Astrocyte (in vitro differentiated cells and primary cell): ENCODE data around the gene ZNF70. TPM values are rescaled to one million over a fixed set of nuclear protein-coding genes. Genes with fewer than 3 reads are reported as not detected.
A peak's percentile ranks its signal among the peaks of the same experiment; 100 is the strongest.

Experiments
- DNase-seq: peaks from one replicate; pipeline ENCODE4 v3.0.0-alpha.2; 2010; ENCODE audit warnings: low read depth
- FAIRE-seq: peaks from 2 replicates; lab custom pipeline; 2011; peaks lifted over from hg19 to GRCh38; lab: Jason Lieb, UNC
- H2AFZ ChIP-seq: 2 replicates; pipeline ENCODE4 v1.6.0; 2012; ENCODE audit warnings: low read depth, low read length, inconsistent platforms
- H3K27ac ChIP-seq: 2 replicates; pipeline ENCODE4 v1.5.1; 2011; ENCODE audit warnings: low read depth, low read length, inconsistent platforms
- H3K27me3 ChIP-seq: 2 replicates; pipeline ENCODE4 v1.6.0; 2011; ENCODE audit warnings: low read length, inconsistent platforms; ENCODE audit not compliant: insufficient read depth
- H3K36me3 ChIP-seq: 2 replicates; pipeline ENCODE4 v1.5.1; 2011; ENCODE audit warnings: low read length, inconsistent platforms; ENCODE audit not compliant: insufficient read depth
- H3K4me1 ChIP-seq: 2 replicates; pipeline ENCODE4 v1.5.1; 2011; ENCODE audit warnings: low read length, inconsistent platforms; ENCODE audit not compliant: insufficient read depth
- H3K4me2 ChIP-seq: 2 replicates; pipeline ENCODE4 v1.6.0; 2012; ENCODE audit warnings: low read length, inconsistent platforms
- H3K4me3 ChIP-seq: 2 replicates; pipeline ENCODE4 v1.5.1; 2011; ENCODE audit warnings: low read depth, mild to moderate bottlenecking, low read length, inconsistent platforms; ENCODE audit not compliant: insufficient read depth
- H3K79me2 ChIP-seq: 2 replicates; pipeline ENCODE4 v1.6.0; 2012; ENCODE audit warnings: mild to moderate bottlenecking, low read length, inconsistent platforms; ENCODE audit not compliant: insufficient read depth
- H3K9ac ChIP-seq: 2 replicates; pipeline ENCODE4 v1.6.0; 2012; ENCODE audit warnings: mild to moderate bottlenecking, low read length, inconsistent platforms
- H3K9me3 ChIP-seq: 2 replicates; pipeline ENCODE4 v1.5.1; 2012; ENCODE audit warnings: low read depth, mild to moderate bottlenecking, low read length, inconsistent platforms; ENCODE audit not compliant: insufficient read depth
- H4K20me1 ChIP-seq: 2 replicates; pipeline ENCODE4 v1.6.0; 2012; ENCODE audit warnings: low read length, inconsistent platforms; ENCODE audit not compliant: insufficient read depth
- H3K27ac Mint-ChIP-seq: one replicate; pipeline ENCODE4 v1.8.0; 2021; ENCODE audit warnings: mild to moderate bottlenecking, mixed read lengths; ENCODE audit not compliant: unreplicated experiment
- H3K27me3 Mint-ChIP-seq: one replicate; pipeline ENCODE4 v1.8.0; 2021; ENCODE audit warnings: low read depth, mixed read lengths; ENCODE audit not compliant: unreplicated experiment
- H3K36me3 Mint-ChIP-seq: one replicate; pipeline ENCODE4 v1.8.0; 2021; ENCODE audit warnings: low read depth, mixed read lengths; ENCODE audit not compliant: unreplicated experiment
- H3K4me1 Mint-ChIP-seq: one replicate; pipeline ENCODE4 v1.8.0; 2021; ENCODE audit warnings: low read depth, mixed read lengths; ENCODE audit not compliant: unreplicated experiment
- H3K4me3 Mint-ChIP-seq: one replicate; pipeline ENCODE4 v1.8.0; 2021; ENCODE audit warnings: mild to moderate bottlenecking, moderate library complexity, mixed read lengths; ENCODE audit not compliant: unreplicated experiment
- H3K9me3 Mint-ChIP-seq: one replicate; pipeline ENCODE4 v1.8.0; 2021; ENCODE audit warnings: mild to moderate bottlenecking, mixed read lengths; ENCODE audit not compliant: unreplicated experiment
- CTCF ChIP-seq: IDR thresholded peaks from 2 replicates; pipeline ENCODE4 v1.5.1; 2011; ENCODE audit warnings: low read depth, mild to moderate bottlenecking, inconsistent platforms, low read length, moderate library complexity; ENCODE audit not compliant: insufficient read depth
- EZH2 ChIP-seq: IDR thresholded peaks from 2 replicates; pipeline ENCODE4 v1.6.1; 2012; ENCODE audit warnings: mild to moderate bottlenecking, low read length, inconsistent platforms; ENCODE audit not compliant: insufficient read depth
- total RNA-seq: library from RNA; stranded (reverse); gene quantifications from 2 replicates; pipeline ENCODE4 v1.2.1, GENCODE V29; 2021

Gene ZNF70
- total RNA-seq, 1 donor from 2014 or later: 8.8 TPM

GRCh38 chr22:23773483-23774113 lies 22.7 kb upstream of the ZNF70 start:
- no peak overlapping the region for H2AFZ ChIP-seq
- H3K9me3 ChIP-seq: no peaks in the 10 kb centered on the region
- H3K27me3 ChIP-seq: no peaks in the 10 kb centered on the region
- FAIRE-seq: no peak
- no peak overlapping the region for H3K9ac ChIP-seq
- Mint-ChIP-seq H3K36me3 (no peaks in the 10 kb centered on the region), H3K27ac (peak overlapping the region; percentile 14), H3K4me1 (peaks cover 18% of the 10 kb centered on the region), H3K4me3 (peak overlapping the region; percentile 70), H3K27me3 (peaks cover 19% of the 10 kb centered on the region), H3K9me3 (no peaks in the 10 kb centered on the region)
- no peak overlapping the region for H3K27ac ChIP-seq
- H3K36me3 ChIP-seq: no peaks in the 10 kb centered on the region
- peak overlapping the region; percentile 83 for H3K4me2 ChIP-seq
- TF ChIP-seq EZH2: peak; percentile 35
- no peak for TF ChIP-seq CTCF
- peaks cover 3% of the 10 kb centered on the region for H4K20me1 ChIP-seq
- H3K4me1 ChIP-seq: peaks cover 7% of the 10 kb centered on the region
- DNase-seq: no peak
- no peaks in the 10 kb centered on the region for H3K79me2 ChIP-seq
- H3K4me3 ChIP-seq: no peak overlapping the region

- H3K9me3 Mint-ChIP-seq: no peaks in the 10 kb centered on the region
- H3K4me3 ChIP-seq: peak within 1 kb of the TSS; percentile 49
- no peak for DNase-seq
- peak within 1 kb of the TSS; percentile 87 for H2AFZ ChIP-seq
- no peaks in the 10 kb centered on the region for H3K9me3 ChIP-seq
- no peak within 1 kb of the TSS for H3K27ac ChIP-seq
- H3K4me1 Mint-ChIP-seq: peaks cover 18% of the 10 kb centered on the region
- H3K27me3 ChIP-seq: no peaks in the 10 kb centered on the region
- peaks cover 10% of the 10 kb centered on the region for H3K4me1 ChIP-seq
- no peaks in the 10 kb centered on the region for H3K79me2 ChIP-seq
- no peak for TF ChIP-seq EZH2
- TF ChIP-seq CTCF: no peak
- H4K20me1 ChIP-seq: peaks cover 3% of the 10 kb centered on the region
- H3K4me2 ChIP-seq: peak within 1 kb of the TSS; percentile 83
- H3K27ac Mint-ChIP-seq: peak within 1 kb of the TSS; percentile 42
- H3K36me3 Mint-ChIP-seq: no peaks in the 10 kb centered on the region
- peaks cover 16% of the 10 kb centered on the region for H3K27me3 Mint-ChIP-seq
- peak within 1 kb of the TSS; percentile 73 for H3K4me3 Mint-ChIP-seq
- H3K9ac ChIP-seq: peak within 1 kb of the TSS; percentile 69
- no peak for FAIRE-seq
- no peaks in the 10 kb centered on the region for H3K36me3 ChIP-seq
These were observed 21.9 kb upstream of the ZNF70 start, which contains the start of gene MMP11 for GRCh38 chr22:23772649-23773473. TSS of gene MMP11 (plus strand) at chr22:23772849. CDS start at chr22:23772871, 22 bp downstream.
